ENCODE results near the gene PPP1R37. TPM values are rescaled to one million over a fixed set of nuclear protein-coding genes. Genes with fewer than 3 reads are reported as not detected.

PPP1R37 gene
- total and polyA plus RNA-seq, 2 donors (not counting 3 experiments of a cell fraction or from before 2014, with no cell fraction given) = 16.2 to 27.1 TPM

DNA sequence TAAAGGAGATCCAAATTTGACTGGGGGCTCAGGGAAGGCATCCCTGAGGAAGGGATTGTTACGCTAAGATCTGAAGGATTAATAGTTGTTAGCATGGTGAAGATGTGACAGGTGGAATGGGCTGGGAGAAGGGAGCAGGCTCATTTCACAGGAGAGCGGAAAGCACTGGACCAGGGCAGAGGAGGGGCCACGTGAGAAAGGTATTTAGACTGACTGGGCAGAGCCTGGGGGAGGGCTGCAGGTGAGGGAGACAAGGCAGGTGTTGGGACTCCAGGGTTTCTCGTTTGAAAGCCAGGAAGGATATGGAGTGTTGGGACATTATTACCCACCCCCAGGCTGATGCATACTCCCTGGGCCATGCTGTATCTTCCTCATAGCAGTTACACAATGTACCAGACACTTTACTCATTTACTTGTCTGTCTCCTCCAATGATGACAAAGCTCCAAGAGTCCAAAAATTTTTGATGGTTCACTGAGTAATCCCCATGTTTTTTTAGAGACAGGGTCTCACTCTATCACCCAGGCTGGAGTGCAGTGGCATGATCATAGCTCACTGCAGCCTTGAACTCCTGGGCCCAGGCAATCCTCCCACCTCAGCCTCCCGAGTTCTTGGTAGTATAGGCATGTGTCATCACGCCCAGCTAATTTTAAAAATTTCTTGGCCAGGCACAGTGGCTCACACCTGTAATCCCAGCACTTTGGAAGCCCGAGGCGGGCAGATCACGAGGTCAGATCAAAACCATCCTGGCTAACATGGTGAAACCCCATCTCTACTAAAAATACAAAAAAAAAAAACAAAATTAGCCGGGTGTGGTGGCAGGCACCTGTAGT is 82.8 kb downstream of the PPP1R37 start:
- no peak overlapping the region for H2AFZ ChIP-seq (ENCODE audit: low read depth, low read length)
- intact Hi-C loops (cut with micrococcal nuclease) = no loop called here
- ChIA-PET CTCF (no interaction called here), POLR2A (no interaction called here)
- no TSS peak for BruUV-seq (replicated peaks)
- no peaks in the 10 kb centered on the region for H4K20me1 ChIP-seq (replicated peaks; ENCODE audit: control insufficient read depth, extremely low read depth, insufficient read depth, low read length)
- H3K79me2 ChIP-seq (ENCODE audit: control insufficient read depth, insufficient read depth, low read length) = peaks cover 7% of the 10 kb centered on the region
- H3K36me3 ChIP-seq (ENCODE audit: control insufficient read depth in 2 of 2, extremely low read depth in 1 of 2, insufficient read depth in 2 of 2, low read length in 2 of 2) = no peaks in the 10 kb centered on the region
- dilution Hi-C loops (cut with MboI; ENCODE audit: extremely low pct_ligation_motif_present, low sequenced_read_pairs) = no loop called here
- H3K9me1 ChIP-seq (replicated peaks; ENCODE audit: control insufficient read depth, extremely low read depth, insufficient read depth, low read length) = no peaks in the 10 kb centered on the region
- H3K4me1 ChIP-seq (ENCODE audit: control insufficient read depth, extremely low read depth, insufficient read depth, low read length) = peaks cover 30% of the 10 kb centered on the region
- FAIRE-seq (peak; percentile 61), DNase-seq (ENCODE audit: low read depth, low spot score) (no peak)
- no peak overlapping the region for H3K27ac ChIP-seq (ENCODE audit: insufficient read depth, low read depth, low read length)
- no peak for TF ChIP-seq POLR2AphosphoS5 (IDR thresholded peaks at IDR 0.05; ENCODE audit: insufficient read depth, low read depth, low read length)
- TF ChIP-seq, protein P1, sequence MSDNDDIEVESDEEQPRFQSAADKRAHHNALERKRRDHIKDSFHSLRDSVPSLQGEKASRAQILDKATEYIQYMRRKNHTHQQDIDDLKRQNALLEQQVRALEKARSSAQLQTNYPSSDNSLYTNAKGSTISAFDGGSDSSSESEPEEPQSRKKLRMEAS (IDR thresholded peaks at IDR 0.05; ENCODE audit: insufficient read depth, insufficient read length) = no peak
- no peak for TF ChIP-seq MYC (IDR thresholded peaks at IDR 0.05; ENCODE audit: low read depth, low read length)
- TF ChIP-seq POLR2A (IDR thresholded peaks at IDR 0.05; ENCODE audit: low read depth, low read length) = no peak
- TF ChIP-seq FOS (IDR thresholded peaks at IDR 0.05; ENCODE audit: borderline replicate concordance, insufficient read depth, low read length) = no peak
- TF ChIP-seq GATA2 (IDR thresholded peaks at IDR 0.05; ENCODE audit: insufficient read depth, insufficient read length, low read depth, low read length) = no peak
- no peak for TF ChIP-seq EZH2 (IDR thresholded peaks at IDR 0.05; ENCODE audit: borderline replicate concordance, low read depth, low read length, severe bottlenecking)
- TF ChIP-seq, protein P2, sequence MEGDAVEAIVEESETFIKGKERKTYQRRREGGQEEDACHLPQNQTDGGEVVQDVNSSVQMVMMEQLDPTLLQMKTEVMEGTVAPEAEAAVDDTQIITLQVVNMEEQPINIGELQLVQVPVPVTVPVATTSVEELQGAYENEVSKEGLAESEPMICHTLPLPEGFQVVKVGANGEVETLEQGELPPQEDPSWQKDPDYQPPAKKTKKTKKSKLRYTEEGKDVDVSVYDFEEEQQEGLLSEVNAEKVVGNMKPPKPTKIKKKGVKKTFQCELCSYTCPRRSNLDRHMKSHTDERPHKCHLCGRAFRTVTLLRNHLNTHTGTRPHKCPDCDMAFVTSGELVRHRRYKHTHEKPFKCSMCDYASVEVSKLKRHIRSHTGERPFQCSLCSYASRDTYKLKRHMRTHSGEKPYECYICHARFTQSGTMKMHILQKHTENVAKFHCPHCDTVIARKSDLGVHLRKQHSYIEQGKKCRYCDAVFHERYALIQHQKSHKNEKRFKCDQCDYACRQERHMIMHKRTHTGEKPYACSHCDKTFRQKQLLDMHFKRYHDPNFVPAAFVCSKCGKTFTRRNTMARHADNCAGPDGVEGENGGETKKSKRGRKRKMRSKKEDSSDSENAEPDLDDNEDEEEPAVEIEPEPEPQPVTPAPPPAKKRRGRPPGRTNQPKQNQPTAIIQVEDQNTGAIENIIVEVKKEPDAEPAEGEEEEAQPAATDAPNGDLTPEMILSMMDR (IDR thresholded peaks at IDR 0.05; ENCODE audit: extremely low read depth in 1 of 2, insufficient read depth in 1 of 2, low read depth in 1 of 2, low read length in 2 of 2) = no peak
- no peak for TF ChIP-seq JUN (IDR thresholded peaks at IDR 0.05; ENCODE audit: borderline replicate concordance, insufficient read depth, insufficient read length, low read depth)
- H3K27me3 ChIP-seq (ENCODE audit: control insufficient read depth in 2 of 2, insufficient read depth in 2 of 2, low read length in 2 of 2) = no peaks in the 10 kb centered on the region
- no peaks in the 10 kb centered on the region for H3K9me3 ChIP-seq (replicated peaks; ENCODE audit: control insufficient read depth, insufficient read depth, low read length)
- no peak overlapping the region for H3K9ac ChIP-seq (replicated peaks; ENCODE audit: extremely low read depth, insufficient read depth, low read length)
- H3K4me2 ChIP-seq (ENCODE audit: insufficient read depth, low read length) = no peak overlapping the region
- no peak overlapping the region for H3K4me3 ChIP-seq (replicated peaks in 1 of 3; ENCODE audit: insufficient read depth in 1 of 3, low read depth in 1 of 3, low read length in 3 of 3)

Measured in endothelial cell of umbilical vein (primary cell).